H1 (cell line): ENCODE data around the gene GMCL2. TPM values are rescaled to one million over a fixed set of nuclear protein-coding genes. Genes with fewer than 3 reads are reported as not detected.

Experiments used
- CTCF ChIA-PET: fragments of 300-600 bp; sonication (Branson Sonifier 250); formaldehyde crosslinking; loops from one replicate; lab custom pipeline; 2021; ENCODE audit not compliant: partially characterized antibody; lab: Charles Lee
- POLR2A ChIA-PET: fragments of 300-600 bp; sonication (Branson Sonifier 250); formaldehyde crosslinking; loops from one replicate; lab custom pipeline; 2021; ENCODE audit warnings: inconsistent platforms; ENCODE audit not compliant: partially characterized antibody; lab: Charles Lee
- DNase-seq, 2 experiments: peaks; one replicate each; pipeline versions ENCODE4 v3.0.0 to v3.0.0-alpha.2; 2010 to 2022; ENCODE audit warnings: low spot score in 2 of 2, low read depth in 1 of 2, mixed read lengths in 1 of 2
- FAIRE-seq: peaks from 2 replicates; lab custom pipeline; 2011; peaks lifted over from hg19 to GRCh38; lab: Jason Lieb, UNC
- H2AFZ ChIP-seq: 2 replicates; pipeline ENCODE4 v1.8.1; 2012; ENCODE audit warnings: low read length, inconsistent platforms
- H2AK5ac ChIP-seq: 2 replicates; pipeline ENCODE4 v1.6.1; 2013; ENCODE audit warnings: low read depth, low read length
- H2BK120ac ChIP-seq: replicated peaks from 2 replicates; pipeline ENCODE3; 2013; ENCODE audit warnings: low read depth, low read length, inconsistent platforms
- H2BK12ac ChIP-seq: 2 replicates; pipeline ENCODE4 v1.6.1; 2013; ENCODE audit warnings: low read depth, low read length
- H2BK15ac ChIP-seq: 2 replicates; pipeline ENCODE4 v1.6.1; 2013; ENCODE audit warnings: low read length
- H2BK20ac ChIP-seq: 2 replicates; pipeline ENCODE4 v1.6.1; 2013; ENCODE audit warnings: low read length
- H2BK5ac ChIP-seq: 2 replicates; pipeline ENCODE4 v1.6.1; 2013; ENCODE audit warnings: low read depth, low read length
- H3K14ac ChIP-seq: 2 replicates; pipeline ENCODE4 v1.6.1; 2013; ENCODE audit warnings: inconsistent platforms; ENCODE audit not compliant: insufficient read length
- H3K18ac ChIP-seq: 2 replicates; pipeline ENCODE4 v1.6.1; 2013; ENCODE audit warnings: low read length; ENCODE audit errors: extremely low read depth
- H3K23ac ChIP-seq: 2 replicates; pipeline ENCODE4 v1.6.1; 2013; ENCODE audit warnings: inconsistent platforms; ENCODE audit not compliant: insufficient read length
- H3K23me2 ChIP-seq: 2 replicates; pipeline ENCODE4 v1.6.1; 2013; ENCODE audit warnings: low read depth, low read length
- H3K27ac ChIP-seq: 2 replicates; pipeline ENCODE4 v1.6.1; 2011; ENCODE audit warnings: low read depth, low read length, inconsistent platforms
- H3K27me3 ChIP-seq, 4 experiments: replicated peaks in 1 of 4; 1 replicate in 1 of 4; 2 replicates in 3 of 4; pipeline versions ENCODE4 v1.6.1 to v1.8.1; 2011 to 2013; ENCODE audit warnings: low read length in 3 of 4, mild to moderate bottlenecking in 3 of 4, inconsistent platforms in 2 of 4, mixed read lengths in 2 of 4, moderate library complexity in 1 of 4; ENCODE audit not compliant: control insufficient read depth in 3 of 4, insufficient read depth in 3 of 4; ENCODE audit errors: extremely low read depth in 1 of 4
- H3K36me3 ChIP-seq, 4 experiments: 2 replicates each; pipeline versions ENCODE4 v1.6.1 to v1.8.1; 2011 to 2013; ENCODE audit warnings: mild to moderate bottlenecking in 4 of 4, low read length in 3 of 4, moderate library complexity in 2 of 4, control low read depth in 1 of 4, inconsistent platforms in 1 of 4; ENCODE audit not compliant: insufficient read depth in 4 of 4, control insufficient read depth in 2 of 4
- H3K4ac ChIP-seq: replicated peaks from 2 replicates; pipeline ENCODE3; 2013; ENCODE audit warnings: low read length, low read depth, mixed read lengths, inconsistent platforms; ENCODE audit not compliant: insufficient read length
- H3K4me1 ChIP-seq, 4 experiments: replicated peaks in 1 of 4; 1 replicate in 1 of 4; 2 replicates in 3 of 4; pipeline versions ENCODE4 v1.6.1 to v1.8.1; 2011 to 2013; ENCODE audit warnings: low read length in 3 of 4, inconsistent platforms in 2 of 4, mixed read lengths in 1 of 4; ENCODE audit not compliant: insufficient read depth in 4 of 4, control insufficient read depth in 3 of 4
- H3K4me2 ChIP-seq, 2 experiments: 2 replicates each; pipeline versions ENCODE4 v1.6.1 to v1.8.1; 2011 to 2013; ENCODE audit warnings: low read depth in 2 of 2, low read length in 2 of 2, control low read depth in 1 of 2, inconsistent platforms in 1 of 2, mild to moderate bottlenecking in 1 of 2; ENCODE audit not compliant: insufficient read depth in 1 of 2
- H3K4me3 ChIP-seq, 4 experiments: fragments of 200-600, 300-600 bp in 1 of 4; sonication (generic), shearing (Covaris generic), sonication (Bioruptor Twin) in 1 of 4; 2 replicates each; pipeline versions ENCODE4 v1.5.1 to v1.8.1; 2011 to 2016; ENCODE audit warnings: low read length in 4 of 4, low read depth in 3 of 4, control low read depth in 2 of 4, inconsistent platforms in 2 of 4, mild to moderate bottlenecking in 2 of 4, mixed read lengths in 1 of 4, moderate library complexity in 1 of 4; ENCODE audit not compliant: insufficient read depth in 2 of 4; ENCODE audit errors: extremely low read depth in 1 of 4
- H3K56ac ChIP-seq: replicated peaks from 2 replicates; pipeline ENCODE3; 2013; ENCODE audit warnings: low read depth, mild to moderate bottlenecking, mixed read lengths, low read length, inconsistent platforms; ENCODE audit not compliant: insufficient read length
- H3K79me1 ChIP-seq: 2 replicates; pipeline ENCODE4 v1.6.1; 2013; ENCODE audit warnings: low read depth, low read length, control low read depth
- H3K79me2 ChIP-seq, 2 experiments: 2 replicates each; pipeline versions ENCODE4 v1.6.1 to v1.8.1; 2012 to 2013; ENCODE audit warnings: low read length in 2 of 2, mild to moderate bottlenecking in 2 of 2, inconsistent platforms in 1 of 2; ENCODE audit not compliant: insufficient read depth in 2 of 2, control insufficient read depth in 1 of 2
- H3K9ac ChIP-seq, 4 experiments: replicated peaks in 1 of 4; 1 replicate in 1 of 4; 2 replicates in 3 of 4; pipeline versions ENCODE4 v1.6.1 to v1.8.1; 2011 to 2013; ENCODE audit warnings: low read depth in 3 of 4, low read length in 3 of 4, control low read depth in 2 of 4, mild to moderate bottlenecking in 2 of 4, moderate library complexity in 2 of 4, inconsistent platforms in 1 of 4; ENCODE audit errors: extremely low read depth in 1 of 4
- H3K9me3 ChIP-seq, 2 experiments: 2 replicates each; pipeline versions ENCODE4 v1.6.1 to v1.8.1; 2012 to 2013; ENCODE audit warnings: mild to moderate bottlenecking in 2 of 2, moderate library complexity in 2 of 2, control low read depth in 1 of 2, inconsistent platforms in 1 of 2, low read depth in 1 of 2, low read length in 1 of 2, mixed read lengths in 1 of 2; ENCODE audit not compliant: insufficient read depth in 2 of 2
- H4K20me1 ChIP-seq, 2 experiments: replicated peaks in 1 of 2; 2 replicates each; pipeline versions ENCODE3 to v1.8.1; 2011 to 2013; ENCODE audit warnings: inconsistent platforms in 2 of 2, low read length in 2 of 2, mild to moderate bottlenecking in 1 of 2; ENCODE audit not compliant: insufficient read depth in 2 of 2, control insufficient read depth in 1 of 2
- H4K5ac ChIP-seq: 2 replicates; pipeline ENCODE4 v1.6.1; 2013; ENCODE audit warnings: low read length, low read depth, mixed read lengths, inconsistent platforms; ENCODE audit not compliant: insufficient read length
- H4K8ac ChIP-seq: 2 replicates; pipeline ENCODE4 v1.8.0; 2013; ENCODE audit warnings: mild to moderate bottlenecking, moderate library complexity, low read length, inconsistent platforms; ENCODE audit not compliant: insufficient read depth; ENCODE audit errors: extremely low read depth
- H4K91ac ChIP-seq: replicated peaks from 2 replicates; pipeline ENCODE3; 2013; ENCODE audit warnings: low read length, mixed read lengths, inconsistent platforms; ENCODE audit not compliant: insufficient read length
- SRF ChIP-seq: IDR thresholded peaks from 2 replicates; pipeline ENCODE4 v1.6.1; 2011; ENCODE audit warnings: mild to moderate bottlenecking, low read depth, low read length, moderate library complexity
- WGBS, 2 experiments: shearing (Covaris generic) in 1 of 2; methylation state at CpG; one replicate each; pipeline versions ENCODE4 v1.1.6 to v1.1.7; 2013 to 2015; ENCODE audit warnings: low lambda C conversion rate in 2 of 2, mixed read lengths in 2 of 2, inconsistent platforms in 1 of 2, low coverage in 1 of 2, missing lambda C conversion rate in 1 of 2; ENCODE audit not compliant: insufficient replicate concordance in 2 of 2, insufficient coverage in 1 of 2, insufficient read length in 1 of 2; ENCODE audit errors: extremely low coverage in 1 of 2, missing lambda C conversion rate in 1 of 2; 5-methylcytosine and 5-hydroxymethylcytosine counted together
- polyA plus RNA-seq, 7 experiments: library from polyadenylated mRNA; depleted of rRNA in 3 of 7; stranded (reverse) in 5 of 7; unstranded in 2 of 7; fragments of >200 nt in 5 of 7; fragments of 200-250 nt in 2 of 7; gene quantifications; 1 replicate in 5 of 7; 2 replicates in 1 of 7; 4 replicates in 1 of 7; pipeline versions ENCODE4 v1.2.1 to v1.2.3, GENCODE V29; 2011 to 2013; ENCODE audit warnings: missing spikeins in 2 of 7, mixed read lengths in 2 of 7
- total RNA-seq: library from RNA; stranded (reverse); fragmentation: NEBNext Ultra II Directional; extraction: Animal tissue kit (Norgen Biotek cat#: 25700); gene quantifications from 2 replicates; pipeline ENCODE4 v1.2.1, GENCODE V29; 2021

Gene GMCL2
- total and polyA plus RNA-seq, 2 of the 8 experiments (the other 6 are each of a cell fraction or from before 2014, with no cell fraction given) = 0.13 TPM; not detected in 1

GRCh38 chr5:178216779-178217178, 29.6 kb upstream of the GMCL2 start:
- no peak overlapping the region for H4K8ac ChIP-seq
- H3K18ac ChIP-seq = no peak overlapping the region
- H3K9ac ChIP-seq = no peak overlapping the region
- ChIA-PET CTCF (interaction anchor here (0.7 to 2.2 kb wide), 2 partner anchors 39 to 96 kb away, joined by 3 to 6 read pairs; no protein-coding TSS in a partner anchor), POLR2A (interaction anchor here (0.6 to 31.3 kb wide), 7 partner anchors 10 to 1113 kb away, joined by 3 to 985 read pairs (median 55); partner anchors contain the start of genes GMCL2, HNRNPAB, PHYKPL and RMND5B)
- H2AK5ac ChIP-seq = no peak overlapping the region
- H3K23me2 ChIP-seq = no peaks in the 10 kb centered on the region
- H4K91ac ChIP-seq = no peak overlapping the region
- no peak overlapping the region for H2AFZ ChIP-seq
- no peak overlapping the region for H3K14ac ChIP-seq
- H3K4me1 ChIP-seq = peaks cover 0 to 5% (median 1%) of the 10 kb centered on the region in 4 experiments; a peak in 2 of 7 replicates
- H3K4me2 ChIP-seq = no peak overlapping the region
- DNase-seq = no peak
- no peaks in the 10 kb centered on the region for H3K79me2 ChIP-seq
- H3K27ac ChIP-seq = no peak overlapping the region
- H2BK15ac ChIP-seq = no peak overlapping the region
- H3K4ac ChIP-seq = no peak overlapping the region
- FAIRE-seq = no peak
- no peak overlapping the region for H2BK5ac ChIP-seq
- H3K36me3 ChIP-seq = peaks cover 7 to 72% (median 25%) of the 10 kb centered on the region in 4 experiments
- 0 out of 2 replicates have a peak, but pooled peaks cover 2% of the 10 kb centered on the region for H3K79me1 ChIP-seq
- H4K5ac ChIP-seq = no peak overlapping the region
- 97% methylated on average over 3 of the region's 3 CpGs; no CpG with 5 or more reads in 1 of the 2 experiments for WGBS, 2 experiments
- no peak overlapping the region for H2BK12ac ChIP-seq
- H3K4me3 ChIP-seq = no peak overlapping the region
- no peak overlapping the region for H3K56ac ChIP-seq
- H2BK20ac ChIP-seq = no peak overlapping the region
- H3K9me3 ChIP-seq = no peaks in the 10 kb centered on the region
- H2BK120ac ChIP-seq = no peak overlapping the region
- no peaks in the 10 kb centered on the region for H3K27me3 ChIP-seq
- H3K23ac ChIP-seq = no peak overlapping the region
- H4K20me1 ChIP-seq = peaks cover 12 to 23% of the 10 kb centered on the region in 2 experiments
- no peak for TF ChIP-seq SRF
